CD14-positive monocyte (primary cell): ENCODE measurements around the gene DBN1. TPM values are rescaled to one million over a fixed set of nuclear protein-coding genes. Genes with fewer than 3 reads are reported as not detected.

Experiments used
- DNase-seq, 3 donors: peaks; one replicate each; pipeline ENCODE4 v3.0.0-alpha.2; 2011 to 2022
- H2AFZ ChIP-seq: 2 replicates; pipeline ENCODE4 v1.6.0; 2012; ENCODE audit warnings: mild to moderate bottlenecking, low read depth, low read length, inconsistent platforms; ENCODE audit not compliant: insufficient read depth, poor library complexity, severe bottlenecking
- H3K27ac ChIP-seq, 2 donors: 1 replicate in 1 of 2; 2 replicates in 1 of 2; pipeline ENCODE4 v1.5.1; 2012 to 2013; ENCODE audit warnings: low read length in 2 of 2, control low read depth in 1 of 2, inconsistent platforms in 1 of 2, low read depth in 1 of 2, mild to moderate bottlenecking in 1 of 2
- H3K27me3 ChIP-seq, 2 donors: one replicate each; pipeline versions ENCODE4 v1.6.0 to v1.6.1; 2011 to 2013; ENCODE audit warnings: low read length in 2 of 2; ENCODE audit not compliant: control insufficient read depth in 2 of 2, insufficient read depth in 2 of 2
- H3K36me3 ChIP-seq, 2 donors: replicated peaks in 1 of 2; 1 replicate in 1 of 2; 2 replicates in 1 of 2; pipeline versions ENCODE4 v1.5.1 to v1.6.1; 2012 to 2013; ENCODE audit warnings: low read length in 2 of 2, control low read depth in 1 of 2, inconsistent platforms in 1 of 2, mild to moderate bottlenecking in 1 of 2; ENCODE audit not compliant: insufficient read depth in 2 of 2, control insufficient read depth in 1 of 2
- H3K4me1 ChIP-seq, 2 donors: 1 replicate in 1 of 2; 2 replicates in 1 of 2; pipeline versions ENCODE4 v1.5.1 to v1.6.1; 2012 to 2013; ENCODE audit warnings: low read length in 2 of 2, control low read depth in 1 of 2, inconsistent platforms in 1 of 2, mild to moderate bottlenecking in 1 of 2, moderate library complexity in 1 of 2; ENCODE audit not compliant: insufficient read depth in 2 of 2, control insufficient read depth in 1 of 2
- H3K4me2 ChIP-seq: replicated peaks from 2 replicates; pipeline ENCODE3; 2012; ENCODE audit warnings: low read length, moderate library complexity, mild to moderate bottlenecking; ENCODE audit not compliant: poor library complexity, severe bottlenecking; ENCODE audit errors: extremely low read depth
- H3K4me3 ChIP-seq, 3 experiments: fragments of 200-600 bp in 1 of 3; sonication (generic) in 1 of 3; replicated peaks in 1 of 3; 1 replicate in 2 of 3; 2 replicates in 1 of 3; pipeline ENCODE4 v1.5.1; 2011 to 2013; ENCODE audit warnings: low read length in 3 of 3, mild to moderate bottlenecking in 3 of 3, control low read depth in 2 of 3, low read depth in 2 of 3, inconsistent platforms in 1 of 3, moderate library complexity in 1 of 3
- H3K79me2 ChIP-seq: 2 replicates; pipeline ENCODE4 v1.6.0; 2012; ENCODE audit warnings: mild to moderate bottlenecking, control low read depth, inconsistent platforms, low read length, moderate library complexity; ENCODE audit not compliant: insufficient read depth
- H3K9ac ChIP-seq: 2 replicates; pipeline ENCODE4 v1.6.0; 2017; ENCODE audit warnings: low read length, mild to moderate bottlenecking; ENCODE audit not compliant: insufficient read depth, poor library complexity, severe bottlenecking
- H3K9me3 ChIP-seq, 2 donors: replicated peaks in 1 of 2; 1 replicate in 1 of 2; 2 replicates in 1 of 2; pipeline versions ENCODE4 v1.5.1 to v1.6.1; 2012 to 2013; ENCODE audit warnings: low read length in 2 of 2, control low read depth in 1 of 2; ENCODE audit not compliant: control insufficient read depth in 1 of 2, insufficient read depth in 1 of 2
- H4K20me1 ChIP-seq: 2 replicates; pipeline ENCODE4 v1.6.0; 2012; ENCODE audit warnings: mild to moderate bottlenecking, low read length, control low read depth, moderate library complexity; ENCODE audit not compliant: insufficient read depth
- H3K27ac Mint-ChIP-seq, 7 donors: one replicate each; pipeline ENCODE4 v1.8.0; 2020; ENCODE audit warnings: mild to moderate bottlenecking in 7 of 7, mixed read lengths in 7 of 7, moderate library complexity in 6 of 7, inconsistent platforms in 2 of 7
- H3K27me3 Mint-ChIP-seq, 3 donors: one replicate each; pipeline ENCODE4 v1.8.0; 2021 to 2022; ENCODE audit warnings: low read depth in 3 of 3, mild to moderate bottlenecking in 3 of 3, mixed read lengths in 3 of 3, moderate library complexity in 3 of 3, inconsistent platforms in 1 of 3
- H3K36me3 Mint-ChIP-seq, 2 donors: one replicate each; pipeline ENCODE4 v1.8.0; 2020; ENCODE audit warnings: mixed read lengths in 2 of 2, inconsistent platforms in 1 of 2, mild to moderate bottlenecking in 1 of 2
- H3K4me1 Mint-ChIP-seq: one replicate; pipeline ENCODE4 v1.8.0; 2020; ENCODE audit warnings: mild to moderate bottlenecking, mixed read lengths
- H3K4me3 Mint-ChIP-seq, 2 donors: one replicate each; pipeline ENCODE4 v1.8.0; 2020; ENCODE audit warnings: mild to moderate bottlenecking in 2 of 2, mixed read lengths in 2 of 2, moderate library complexity in 1 of 2
- H3K9me3 Mint-ChIP-seq, 7 donors: one replicate each; pipeline ENCODE4 v1.8.0; 2020 to 2022; ENCODE audit warnings: mixed read lengths in 7 of 7, mild to moderate bottlenecking in 6 of 7, moderate library complexity in 6 of 7, inconsistent platforms in 2 of 7
- WGBS: methylation state at CpG from one replicate; pipeline ENCODE4 v1.1.5; 2013; ENCODE audit warnings: missing lambda C conversion rate; ENCODE audit not compliant: insufficient coverage; 5-methylcytosine and 5-hydroxymethylcytosine counted together
- intact Hi-C, 2 donors: fragments of 100-400 bp; cut with micrococcal nuclease; formaldehyde crosslinking; loops; one replicate each; pipeline versions ENCODE4 v1.15.0 to v1.15.1; 2023
- polyA plus RNA-seq, 3 donors: library from polyadenylated mRNA; depleted of rRNA in 1 of 3; unstranded in 2 of 3; stranded (reverse) in 1 of 3; fragments of 300-500 nt in 2 of 3; fragments of >200 nt in 1 of 3; fragmentation: Illumina TruSeq in 2 of 3; gene quantifications; 1 replicate in 2 of 3; 2 replicates in 1 of 3; pipeline ENCODE4 v1.2.3, GENCODE V29; 2012 to 2021
- TF ChIP-seq, protein P1 (sequence below): fragments of 200-600 bp; IDR thresholded peaks from one replicate; pipeline ENCODE4 v1.8.0; 2022; ENCODE audit warnings: antibody characterized with exemption, mild to moderate bottlenecking

Gene DBN1
- polyA plus RNA-seq, 3 donors, result 0.71 to 1.6 (median 0.73) TPM

- peaks cover 6 to 11% of the 10 kb centered on the region in 2 donors for H3K36me3 ChIP-seq
- peaks cover 34% of the 10 kb centered on the region for H3K79me2 ChIP-seq
- H3K27me3 ChIP-seq, result peaks cover 0 to 17% of the 10 kb centered on the region in 2 donors
- TF ChIP-seq, protein P1, sequence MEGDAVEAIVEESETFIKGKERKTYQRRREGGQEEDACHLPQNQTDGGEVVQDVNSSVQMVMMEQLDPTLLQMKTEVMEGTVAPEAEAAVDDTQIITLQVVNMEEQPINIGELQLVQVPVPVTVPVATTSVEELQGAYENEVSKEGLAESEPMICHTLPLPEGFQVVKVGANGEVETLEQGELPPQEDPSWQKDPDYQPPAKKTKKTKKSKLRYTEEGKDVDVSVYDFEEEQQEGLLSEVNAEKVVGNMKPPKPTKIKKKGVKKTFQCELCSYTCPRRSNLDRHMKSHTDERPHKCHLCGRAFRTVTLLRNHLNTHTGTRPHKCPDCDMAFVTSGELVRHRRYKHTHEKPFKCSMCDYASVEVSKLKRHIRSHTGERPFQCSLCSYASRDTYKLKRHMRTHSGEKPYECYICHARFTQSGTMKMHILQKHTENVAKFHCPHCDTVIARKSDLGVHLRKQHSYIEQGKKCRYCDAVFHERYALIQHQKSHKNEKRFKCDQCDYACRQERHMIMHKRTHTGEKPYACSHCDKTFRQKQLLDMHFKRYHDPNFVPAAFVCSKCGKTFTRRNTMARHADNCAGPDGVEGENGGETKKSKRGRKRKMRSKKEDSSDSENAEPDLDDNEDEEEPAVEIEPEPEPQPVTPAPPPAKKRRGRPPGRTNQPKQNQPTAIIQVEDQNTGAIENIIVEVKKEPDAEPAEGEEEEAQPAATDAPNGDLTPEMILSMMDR, result no peak
- Mint-ChIP-seq H3K27ac (peak overlapping the region in 6 of 7 donors; percentile 97 to 99 (median 98)), H3K9me3 (peaks cover 0 to 3% (median 0%) of the 10 kb centered on the region in 7 donors), H3K27me3 (peaks cover 19 to 30% (median 21%) of the 10 kb centered on the region in 3 donors), H3K4me3 (peak overlapping the region; percentile 76 to 78), H3K4me1 (peaks cover 66% of the 10 kb centered on the region), H3K36me3 (peaks cover 14 to 22% of the 10 kb centered on the region in 2 donors)
- no peaks in the 10 kb centered on the region for H3K9me3 ChIP-seq
- DNase-seq, result peak; percentile 53 to 76 (median 64)
- H3K4me1 ChIP-seq, result peaks cover 69 to 76% of the 10 kb centered on the region in 2 donors
- peak overlapping the region; percentile 24 to 98 for H3K27ac ChIP-seq
- H3K4me2 ChIP-seq, result peak overlapping the region; percentile 94
- H3K4me3 ChIP-seq, result peak overlapping the region; percentile 70 to 84 (median 81)
- intact Hi-C loops, result loop anchor here (5.0 to 10.0 kb wide), 4 partner anchors 40 to 185 kb away; partner anchors contain the start of genes MXD3 (in 1 of the 2) and PFN3 (in 1 of the 2)
- peak overlapping the region; percentile 84 for H3K9ac ChIP-seq
- peaks cover 26% of the 10 kb centered on the region for H4K20me1 ChIP-seq
- 10% methylated on average over 12 of the region's 29 CpGs for WGBS
- H2AFZ ChIP-seq, result no peak overlapping the region
Observed at GRCh38 chr5:177496727-177497291, 23.4 kb upstream of the DBN1 start.

DNA sequence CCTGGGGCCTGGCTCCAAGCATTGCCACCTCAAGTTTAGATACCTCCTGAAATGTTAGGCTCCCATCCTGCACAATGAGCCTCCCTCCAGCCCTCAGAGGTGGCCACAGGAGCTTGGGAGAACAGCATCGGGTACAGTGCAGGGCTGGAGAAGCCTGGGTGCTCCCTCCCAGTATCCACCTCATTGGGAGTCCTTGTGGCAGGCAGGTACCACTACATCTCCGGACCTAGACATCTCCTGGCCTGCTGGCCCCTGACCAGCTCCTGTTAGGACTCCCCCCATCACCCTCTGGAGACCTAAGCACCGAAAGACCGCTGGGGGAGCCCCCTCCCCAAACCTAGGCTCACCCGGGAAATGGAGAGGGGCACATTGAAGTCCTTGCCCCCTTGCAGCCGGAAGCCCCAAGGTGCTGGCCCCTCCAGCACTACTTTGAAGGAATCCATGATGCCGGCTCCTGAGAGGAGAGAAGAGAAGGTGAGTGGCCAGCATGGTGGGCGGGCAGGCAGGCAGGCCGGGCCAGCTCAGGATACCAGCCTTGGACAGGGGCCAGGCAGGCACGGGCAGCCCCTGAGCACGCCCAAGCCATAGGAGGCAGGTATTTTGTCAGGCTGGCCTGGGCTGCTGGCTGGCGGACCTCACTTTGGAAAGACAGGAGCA lies 22.8 kb upstream of the DBN1 start:
- peak overlapping the region; percentile 81 for H3K9ac ChIP-seq
- H3K36me3 ChIP-seq, result peaks cover 7 to 14% of the 10 kb centered on the region in 2 donors
- H4K20me1 ChIP-seq, result peaks cover 20% of the 10 kb centered on the region
- H3K36me3 Mint-ChIP-seq, result peaks cover 16 to 25% of the 10 kb centered on the region in 2 donors
- intact Hi-C loops, result loop anchor here (5.0 to 10.0 kb wide), 4 partner anchors 39 to 184 kb away; partner anchors contain the start of genes MXD3 (in 1 of the 2) and PFN3 (in 1 of the 2)
- peaks cover 61% of the 10 kb centered on the region for H3K4me1 Mint-ChIP-seq
- H3K27ac ChIP-seq, result peak overlapping the region; percentile 96 to 98
- H3K4me2 ChIP-seq, result peak overlapping the region; percentile 94
- peaks cover 34% of the 10 kb centered on the region for H3K79me2 ChIP-seq
- peak overlapping the region; percentile 70 to 84 (median 81) for H3K4me3 ChIP-seq
- peak overlapping the region; percentile 76 to 78 for H3K4me3 Mint-ChIP-seq
- H3K27me3 ChIP-seq, result peaks cover 0 to 17% of the 10 kb centered on the region in 2 donors
- H3K27ac Mint-ChIP-seq, result peak overlapping the region; percentile 97 to 99 (median 98)
- peaks cover 65 to 75% of the 10 kb centered on the region in 2 donors for H3K4me1 ChIP-seq
- no peaks in the 10 kb centered on the region for H3K9me3 ChIP-seq
- peak in 1 of 3 donors; percentile 31 for DNase-seq
- peaks cover 19 to 30% (median 21%) of the 10 kb centered on the region in 3 donors for H3K27me3 Mint-ChIP-seq
- WGBS, result 77% methylated on average over 12 of the region's 12 CpGs
- TF ChIP-seq, protein P1, result peak; percentile 34
- H2AFZ ChIP-seq, result no peak overlapping the region
- H3K9me3 Mint-ChIP-seq, result peaks cover 0 to 3% (median 0%) of the 10 kb centered on the region in 7 donors
